H9 (cell line): ENCODE data around the gene ATP2B2. TPM values are rescaled to one million over a fixed set of nuclear protein-coding genes. Genes with fewer than 3 reads are reported as not detected.

Experiments
- DNase-seq: peaks from one replicate; pipeline ENCODE4 v3.0.0-alpha.2; 2017
- H2AFZ ChIP-seq: one replicate; pipeline ENCODE4 v1.6.1; 2013; ENCODE audit warnings: mild to moderate bottlenecking, low read length, control low read depth, moderate library complexity
- H2AK5ac ChIP-seq: 2 replicates; pipeline ENCODE4 v1.6.1; 2013; ENCODE audit warnings: low read length, control low read depth, mixed read lengths; ENCODE audit not compliant: insufficient read length
- H2BK120ac ChIP-seq: one replicate; pipeline ENCODE4 v1.6.1; 2013; ENCODE audit warnings: low read depth, mild to moderate bottlenecking, low read length, control low read depth, inconsistent platforms; ENCODE audit not compliant: poor library complexity, severe bottlenecking
- H2BK12ac ChIP-seq: 2 replicates; pipeline ENCODE4 v1.6.1; 2013; ENCODE audit warnings: low read length, control low read depth, mixed read lengths, low read depth; ENCODE audit not compliant: insufficient read length
- H2BK15ac ChIP-seq: 2 replicates; pipeline ENCODE4 v1.6.1; 2013; ENCODE audit warnings: low read depth, low read length, control low read depth
- H2BK20ac ChIP-seq: one replicate; pipeline ENCODE4 v1.6.1; 2013; ENCODE audit warnings: low read depth, mild to moderate bottlenecking, low read length, control low read depth, inconsistent platforms; ENCODE audit not compliant: poor library complexity, severe bottlenecking
- H2BK5ac ChIP-seq: 2 replicates; pipeline ENCODE4 v1.6.1; 2013; ENCODE audit warnings: low read length, control low read depth, mixed read lengths; ENCODE audit not compliant: insufficient read length
- H3K14ac ChIP-seq: 2 replicates; pipeline ENCODE4 v1.6.1; 2013; ENCODE audit warnings: low read length, control low read depth; ENCODE audit not compliant: insufficient read depth
- H3K18ac ChIP-seq: 2 replicates; pipeline ENCODE4 v1.6.1; 2013; ENCODE audit warnings: low read depth, mild to moderate bottlenecking, mixed read lengths, low read length, control low read depth; ENCODE audit not compliant: insufficient read length
- H3K23ac ChIP-seq: 2 replicates; pipeline ENCODE4 v1.6.1; 2013; ENCODE audit warnings: low read length, control low read depth, mixed read lengths, low read depth; ENCODE audit not compliant: insufficient read length
- H3K23me2 ChIP-seq: 2 replicates; pipeline ENCODE4 v1.6.1; 2013; ENCODE audit warnings: low read depth, mild to moderate bottlenecking, mixed read lengths, low read length, control low read depth; ENCODE audit not compliant: insufficient read length, poor library complexity, severe bottlenecking
- H3K27ac ChIP-seq: 2 replicates; pipeline ENCODE4 v1.5.1; 2013; ENCODE audit warnings: low read length, control low read depth, mixed read lengths, low read depth; ENCODE audit not compliant: insufficient read length
- H3K27me3 ChIP-seq: 2 replicates; pipeline ENCODE4 v1.6.1; 2013; ENCODE audit warnings: low read length, control low read depth, inconsistent platforms; ENCODE audit not compliant: insufficient read depth
- H3K4ac ChIP-seq: 2 replicates; pipeline ENCODE4 v1.6.1; 2013; ENCODE audit warnings: low read depth, mild to moderate bottlenecking, control low read depth, inconsistent platforms, low read length, moderate library complexity
- H3K4me1 ChIP-seq: 2 replicates; pipeline ENCODE4 v1.6.1; 2013; ENCODE audit warnings: low read length, control low read depth, inconsistent platforms; ENCODE audit not compliant: insufficient read depth
- H3K4me2 ChIP-seq: 2 replicates; pipeline ENCODE4 v1.6.1; 2013; ENCODE audit warnings: low read length, control low read depth, mixed read lengths; ENCODE audit not compliant: insufficient read length, insufficient read depth
- H3K56ac ChIP-seq: 2 replicates; pipeline ENCODE4 v1.6.1; 2013; ENCODE audit warnings: low read depth, mild to moderate bottlenecking, mixed read lengths, low read length, control low read depth; ENCODE audit not compliant: insufficient read length
- H3K79me1 ChIP-seq: 2 replicates; pipeline ENCODE4 v1.6.1; 2013; ENCODE audit warnings: low read depth, mild to moderate bottlenecking, moderate library complexity, low read length, control low read depth, inconsistent platforms; ENCODE audit not compliant: insufficient read depth, poor library complexity, severe bottlenecking
- H3K79me2 ChIP-seq: 2 replicates; pipeline ENCODE4 v1.6.1; 2013; ENCODE audit warnings: low read length, control low read depth, inconsistent platforms; ENCODE audit not compliant: insufficient read depth
- H3K9ac ChIP-seq: 2 replicates; pipeline ENCODE4 v1.6.1; 2013; ENCODE audit warnings: low read length, control low read depth, mixed read lengths; ENCODE audit not compliant: insufficient read length; ENCODE audit errors: extremely low read depth
- H3K9me3 ChIP-seq: one replicate; pipeline ENCODE4 v1.6.1; 2013; ENCODE audit warnings: low read depth, low read length, inconsistent platforms; ENCODE audit not compliant: control insufficient read depth
- H3T11ph ChIP-seq: one replicate; pipeline ENCODE4 v1.6.1; 2013; ENCODE audit warnings: mild to moderate bottlenecking, low read length, control low read depth, inconsistent platforms
- H4K20me1 ChIP-seq: one replicate; pipeline ENCODE4 v1.6.1; 2013; ENCODE audit not compliant: control insufficient read depth, insufficient read length, insufficient read depth
- H4K5ac ChIP-seq: 2 replicates; pipeline ENCODE4 v1.6.1; 2013; ENCODE audit warnings: low read depth, mild to moderate bottlenecking, mixed read lengths, low read length, control low read depth; ENCODE audit not compliant: insufficient read length
- H4K8ac ChIP-seq: replicated peaks from 2 replicates; pipeline ENCODE4 v1.6.1; 2013; ENCODE audit warnings: low read length, control low read depth, mixed read lengths, low read depth; ENCODE audit not compliant: insufficient read length
- H4K91ac ChIP-seq: 2 replicates; pipeline ENCODE4 v1.6.1; 2013; ENCODE audit warnings: low read depth, mild to moderate bottlenecking, moderate library complexity, mixed read lengths, low read length, control low read depth; ENCODE audit not compliant: insufficient read length
- H3K27ac Mint-ChIP-seq, 3 experiments: 2 replicates in 2 of 3; 3 replicates in 1 of 3; pipeline ENCODE4 v1.8.0; 2020 to 2021; ENCODE audit warnings: mixed read lengths in 3 of 3, mild to moderate bottlenecking in 1 of 3, moderate library complexity in 1 of 3
- H3K27me3 Mint-ChIP-seq: 2 replicates; pipeline ENCODE4 v1.8.0; 2021; ENCODE audit warnings: low read depth, mild to moderate bottlenecking, moderate library complexity, mixed read lengths
- H3K36me3 Mint-ChIP-seq, 3 experiments: 2 replicates in 2 of 3; 3 replicates in 1 of 3; pipeline ENCODE4 v1.8.0; 2020 to 2021; ENCODE audit warnings: low read depth in 3 of 3, mixed read lengths in 3 of 3; ENCODE audit not compliant: insufficient read depth in 1 of 3
- H3K4me1 Mint-ChIP-seq, 2 experiments: 2 replicates each; pipeline ENCODE4 v1.8.0; 2020; ENCODE audit warnings: mixed read lengths in 2 of 2
- H3K4me3 Mint-ChIP-seq, 2 experiments: 2 replicates in 1 of 2; 3 replicates in 1 of 2; pipeline ENCODE4 v1.8.0; 2020 to 2021; ENCODE audit warnings: mild to moderate bottlenecking in 2 of 2, mixed read lengths in 2 of 2, moderate library complexity in 1 of 2
- H3K9me3 Mint-ChIP-seq, 2 experiments: 2 replicates in 1 of 2; 3 replicates in 1 of 2; pipeline ENCODE4 v1.8.0; 2020; ENCODE audit warnings: mild to moderate bottlenecking in 2 of 2, mixed read lengths in 2 of 2, moderate library complexity in 1 of 2
- CTCF ChIP-seq: fragments of 200-600 bp; sonication (generic); conservative IDR thresholded peaks from 3 replicates; pipeline ENCODE4 v1.8.0; 2021; ENCODE audit warnings: antibody characterized with exemption, mild to moderate bottlenecking
- WGBS: extraction: QIAGEN DNeasy Blood & Tissue Kit; methylation state at CpG from one replicate; pipeline ENCODE4 v1.1.7; 2013; ENCODE audit warnings: missing lambda C conversion rate, low lambda C conversion rate, mixed read lengths; ENCODE audit not compliant: insufficient read length; ENCODE audit errors: extremely low coverage; 5-methylcytosine and 5-hydroxymethylcytosine counted together
- total RNA-seq: library from RNA; stranded (reverse); gene quantifications from 2 replicates; pipeline ENCODE4 v1.2.1, GENCODE V29; 2021

The ATP2B2 gene
- total RNA-seq, 1 experiment from 2014 or later: 0.33 TPM

- Histone ChIP-seq H2AK5ac (no peak overlapping the region), H2BK120ac (no peak overlapping the region), H3K27me3 (no peaks in the 10 kb centered on the region), H2BK20ac (no peak overlapping the region), H3K18ac (no peak overlapping the region), H3K4ac (no peak overlapping the region), H2AFZ (no peak overlapping the region), H2BK15ac (no peak overlapping the region), H3K27ac (no peak overlapping the region), H3K79me1 (no peaks in the 10 kb centered on the region), H3K23ac (no peak overlapping the region), H3K9me3 (no peaks in the 10 kb centered on the region), H3K79me2 (no peaks in the 10 kb centered on the region), H4K8ac (no peak overlapping the region), H3K9ac (no peak overlapping the region), H3K4me1 (no peaks in the 10 kb centered on the region; the same call in 1 of the 2 replicates), H4K20me1 (no peaks in the 10 kb centered on the region), H3K23me2 (no peaks in the 10 kb centered on the region), H2BK12ac (no peak overlapping the region), H3K4me2 (no peak overlapping the region), H2BK5ac (no peak overlapping the region), H4K5ac (no peak overlapping the region), H3K56ac (no peak overlapping the region), H3K14ac (no peak overlapping the region), H4K91ac (no peak overlapping the region), H3T11ph (no peak overlapping the region)
- no CpG with 5 or more reads among the region's 14 CpGs for WGBS
- Mint-ChIP-seq H3K4me1 (peaks cover 7 to 17% of the 10 kb centered on the region in 2 experiments), H3K9me3 (no peaks in the 10 kb centered on the region), H3K27ac (no peak overlapping the region), H3K4me3 (no peak overlapping the region), H3K36me3 (no peaks in the 10 kb centered on the region), H3K27me3 (peaks cover 66% of the 10 kb centered on the region)
- no peak for TF ChIP-seq CTCF
- DNase-seq: no peak
Measured at GRCh38 chr3:10329495-10330015, 175.8 kb downstream of the ATP2B2 start.
